DLD1 (cell line): Measurements from ENCODE around the gene KRT1.

Experiments used
- in situ Hi-C: cut with HindIII; loops from 2 replicates; pipeline ENCODE4 v1.10.0; 2017; ENCODE audit warnings: low sequenced_read_pairs

KRT1 gene

GRCh38 chr12:52643233-52644077 lies 36.8 kb downstream of the KRT1 start:
- in situ Hi-C loops: no loop called here

GRCh38 chr12:52641468-52641867 lies 38.7 kb downstream of the KRT1 start:
- in situ Hi-C loops: no loop called here

GRCh38 chr12:52637299-52637698 lies 42.9 kb downstream of the KRT1 start:
- in situ Hi-C loops: no loop called here

GRCh38 chr12:52636592-52637258 lies 43.5 kb downstream of the KRT1 start:
- in situ Hi-C loops: no loop called here

- in situ Hi-C loops: no loop called here
Observed at GRCh38 chr12:52636189-52636588, 44.0 kb downstream of the KRT1 start.

GRCh38 chr12:52634266-52635056 lies 45.7 kb downstream of the KRT1 start:
- in situ Hi-C loops: no loop called here

GRCh38 chr12:52633383-52633782 lies 46.8 kb downstream of the KRT1 start:
- in situ Hi-C loops: no loop called here

GRCh38 chr12:52632656-52633055 lies 47.6 kb downstream of the KRT1 start:
- in situ Hi-C loops: no loop called here

GRCh38 chr12:52631676-52632459 lies 48.3 kb downstream of the KRT1 start:
- in situ Hi-C loops: no loop called here

GRCh38 chr12:52631264-52631663 lies 48.9 kb downstream of the KRT1 start:
- in situ Hi-C loops: no loop called here

GRCh38 chr12:52630599-52631200 lies 49.5 kb downstream of the KRT1 start:
- in situ Hi-C loops: no loop called here

- in situ Hi-C loops: no loop called here
Observed at GRCh38 chr12:52630008-52630500, 50.2 kb downstream of the KRT1 start.

GRCh38 chr12:52629281-52630007 lies 50.8 kb downstream of the KRT1 start:
- in situ Hi-C loops: no loop called here

- in situ Hi-C loops: no loop called here
Observed at GRCh38 chr12:52628841-52629240, 51.4 kb downstream of the KRT1 start.

- in situ Hi-C loops: no loop called here
Observed at GRCh38 chr12:52628111-52628507, 52.1 kb downstream of the KRT1 start.

GRCh38 chr12:52627395-52628110 lies 52.7 kb downstream of the KRT1 start:
- in situ Hi-C loops: no loop called here
